TTC549 (cell line): ENCODE measurements around the gene CCDC74A.
"Not testable (repeated sequence)": the region's sequence is repeated elsewhere in the genome, so short reads cannot be mapped to it uniquely, and the experiment has no call there.

Experiments
- FAIRE-seq: peaks from 2 replicates; lab custom pipeline; 2012; peaks lifted over from hg19 to GRCh38; lab: Jason Lieb, UNC

CCDC74A gene

GRCh38 chr2:131566371-131566770 lies 38.7 kb downstream of the CCDC74A start:
- no peak for FAIRE-seq

DNA sequence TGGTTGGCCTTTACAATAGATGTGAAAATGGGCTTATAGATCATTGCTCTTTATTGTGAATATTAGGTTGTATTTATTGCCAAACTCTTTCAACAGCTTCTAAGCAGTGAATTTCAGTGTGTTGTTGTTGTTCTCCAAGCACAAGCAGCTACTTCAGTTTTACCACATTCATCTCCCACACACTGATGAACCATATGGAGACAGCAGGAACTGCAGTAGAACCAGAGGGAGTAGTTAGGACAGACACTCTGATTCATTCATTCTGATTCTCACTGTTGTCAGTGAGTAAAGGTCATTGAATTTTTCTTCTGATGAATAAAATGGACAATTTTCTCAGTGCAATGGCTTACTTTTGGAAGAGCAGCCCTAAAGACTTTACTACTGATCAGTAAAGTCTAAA lies 40.2 kb downstream of the CCDC74A start:
- no peak for FAIRE-seq

DNA sequence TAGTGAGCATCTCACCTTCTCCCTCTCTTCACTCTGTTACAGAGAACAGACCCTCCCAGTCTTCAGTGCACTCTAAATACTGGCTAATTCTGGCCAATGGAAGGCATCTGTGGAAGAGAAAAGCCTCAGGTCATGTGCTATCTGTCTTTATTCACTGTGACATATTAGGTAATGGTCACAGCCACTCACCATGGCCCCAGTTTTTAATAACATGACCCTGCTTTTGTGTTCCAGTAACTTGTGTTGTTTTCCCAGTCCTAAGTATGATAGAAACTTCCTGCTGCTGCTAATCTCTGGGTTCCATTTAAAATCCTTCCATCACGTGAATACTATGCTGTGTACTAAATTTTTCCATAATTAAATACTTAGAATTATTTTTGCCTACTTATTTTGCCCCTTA lies 40.7 kb downstream of the CCDC74A start:
- not testable (repeated sequence) for FAIRE-seq

- no peak for FAIRE-seq
These were observed 44.5 kb downstream of the CCDC74A start for GRCh38 chr2:131572175-131572574.

DNA sequence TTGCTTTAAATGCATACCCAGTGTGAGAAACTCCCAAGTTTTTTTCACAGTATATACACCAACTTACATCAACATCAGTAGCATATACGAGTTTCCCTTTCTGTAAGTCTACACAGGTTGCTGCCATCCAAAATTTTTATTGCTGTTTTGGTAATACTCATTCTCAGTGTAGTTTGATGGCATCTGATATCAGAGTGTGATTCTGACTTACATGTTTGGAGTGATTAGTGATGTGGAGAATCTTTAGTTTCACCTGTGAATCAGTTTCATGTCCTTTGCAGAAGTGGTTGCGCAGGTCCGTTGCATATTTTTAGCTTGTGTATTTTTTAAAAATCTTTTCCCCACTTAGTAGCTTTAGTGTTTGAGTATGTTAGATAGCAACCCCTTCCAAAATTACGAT lies 50.1 kb downstream of the CCDC74A start:
- FAIRE-seq: no peak

- no peak for FAIRE-seq
These were observed 52.5 kb downstream of the CCDC74A start for GRCh38 chr2:131580187-131580586.
